ENCODE results near the gene APPL2. TPM values are rescaled to one million over a fixed set of nuclear protein-coding genes. Genes with fewer than 3 reads are reported as not detected.

Gene APPL2
- total RNA-seq, 2 experiments from 2014 or later = 21.4 to 21.5 TPM

- intact Hi-C loops (cut with micrococcal nuclease) = no loop called here
- Mint-ChIP-seq H3K4me1 (ENCODE audit: low read depth) (peaks cover 3% of the 10 kb centered on the region), H3K36me3 (peaks cover 36% of the 10 kb centered on the region), H3K4me3 (no peak overlapping the region), H3K27me3 (no peaks in the 10 kb centered on the region), H3K27ac (no peak overlapping the region), H3K9me3 (no peaks in the 10 kb centered on the region)
- ChIA-PET POLR2A (no interaction called here), CTCF (no interaction called here)
- DNase-seq = no peak
These were observed 16.5 kb downstream of the APPL2 start for GRCh38 chr12:105219261-105220028.

GRCh38 chr12:105218434-105218833, 17.5 kb downstream of the APPL2 start:
- no peaks in the 10 kb centered on the region for H3K27me3 Mint-ChIP-seq
- H3K9me3 Mint-ChIP-seq = no peaks in the 10 kb centered on the region
- no peak overlapping the region for H3K27ac Mint-ChIP-seq
- intact Hi-C loops (cut with micrococcal nuclease) = no loop called here
- POLR2A ChIA-PET = interaction anchor here (0.7 kb wide), 1 partner anchor 17 kb away, joined by 3 read pairs; the partner anchor contains the start of gene APPL2
- peaks cover 38% of the 10 kb centered on the region for H3K36me3 Mint-ChIP-seq
- no peaks in the 10 kb centered on the region for H3K4me1 Mint-ChIP-seq (ENCODE audit: low read depth)
- CTCF ChIA-PET = interaction anchor here (0.6 kb wide), 1 partner anchor 173 kb away, joined by 3 read pairs; no protein-coding TSS in a partner anchor
- DNase-seq = no peak
- H3K4me3 Mint-ChIP-seq = no peak overlapping the region

DNA sequence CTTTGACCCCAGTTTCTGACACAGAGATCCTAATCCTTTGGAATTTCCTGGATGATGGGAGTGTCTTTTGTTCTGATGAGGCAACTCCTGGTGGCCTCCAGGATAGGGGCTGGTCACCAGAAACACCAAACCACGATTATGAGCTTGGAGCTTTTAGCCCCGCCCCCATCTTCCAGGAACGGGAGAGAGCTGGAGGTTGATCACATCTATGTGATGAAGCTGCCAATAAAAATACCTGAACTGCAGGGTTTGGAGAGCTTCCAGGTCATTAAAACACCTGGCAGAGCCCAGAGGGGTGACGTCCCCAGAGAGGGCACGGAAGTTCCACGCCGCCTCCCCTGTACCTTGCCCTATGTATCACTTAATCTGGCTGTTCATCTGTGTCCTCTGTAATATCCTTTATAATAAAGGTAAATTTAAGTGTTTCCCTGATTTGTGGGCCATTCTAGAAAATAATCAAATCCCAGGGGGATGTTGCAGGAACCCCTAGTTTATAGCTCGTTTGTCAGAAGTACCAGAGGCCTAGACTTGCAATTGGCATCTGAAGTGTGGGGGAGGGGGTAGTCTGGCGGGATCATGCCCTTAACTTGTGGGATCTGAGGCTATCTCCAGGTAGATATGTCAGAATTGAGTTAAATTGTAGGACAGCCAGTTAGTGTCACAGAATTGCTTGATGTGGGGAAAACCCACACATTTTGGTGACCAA, 21.2 kb downstream of the APPL2 start:
- Mint-ChIP-seq H3K4me1 (ENCODE audit: low read depth) (no peaks in the 10 kb centered on the region), H3K9me3 (no peaks in the 10 kb centered on the region), H3K36me3 (peaks cover 29% of the 10 kb centered on the region), H3K27ac (no peak overlapping the region), H3K4me3 (no peak overlapping the region), H3K27me3 (no peaks in the 10 kb centered on the region)
- no peak for DNase-seq
- ChIA-PET CTCF (no interaction called here), POLR2A (no interaction called here)
- intact Hi-C loops (cut with micrococcal nuclease) = no loop called here

GRCh38 chr12:105214148-105214547, 21.8 kb downstream of the APPL2 start:
- H3K9me3 Mint-ChIP-seq = no peaks in the 10 kb centered on the region
- no peaks in the 10 kb centered on the region for H3K27me3 Mint-ChIP-seq
- peaks cover 31% of the 10 kb centered on the region for H3K36me3 Mint-ChIP-seq
- no peak overlapping the region for H3K4me3 Mint-ChIP-seq
- POLR2A ChIA-PET = no interaction called here
- CTCF ChIA-PET = no interaction called here
- DNase-seq = no peak
- intact Hi-C loops (cut with micrococcal nuclease) = no loop called here
- no peaks in the 10 kb centered on the region for H3K4me1 Mint-ChIP-seq (ENCODE audit: low read depth)
- no peak overlapping the region for H3K27ac Mint-ChIP-seq

GRCh38 chr12:105212438-105212837, 23.5 kb downstream of the APPL2 start:
- DNase-seq = no peak
- Mint-ChIP-seq H3K27me3 (no peaks in the 10 kb centered on the region), H3K4me3 (no peak overlapping the region), H3K27ac (no peak overlapping the region), H3K9me3 (no peaks in the 10 kb centered on the region), H3K4me1 (ENCODE audit: low read depth) (no peaks in the 10 kb centered on the region), H3K36me3 (peaks cover 31% of the 10 kb centered on the region)
- CTCF ChIA-PET = no interaction called here
- POLR2A ChIA-PET = no interaction called here
- intact Hi-C loops (cut with micrococcal nuclease) = no loop called here

DNA sequence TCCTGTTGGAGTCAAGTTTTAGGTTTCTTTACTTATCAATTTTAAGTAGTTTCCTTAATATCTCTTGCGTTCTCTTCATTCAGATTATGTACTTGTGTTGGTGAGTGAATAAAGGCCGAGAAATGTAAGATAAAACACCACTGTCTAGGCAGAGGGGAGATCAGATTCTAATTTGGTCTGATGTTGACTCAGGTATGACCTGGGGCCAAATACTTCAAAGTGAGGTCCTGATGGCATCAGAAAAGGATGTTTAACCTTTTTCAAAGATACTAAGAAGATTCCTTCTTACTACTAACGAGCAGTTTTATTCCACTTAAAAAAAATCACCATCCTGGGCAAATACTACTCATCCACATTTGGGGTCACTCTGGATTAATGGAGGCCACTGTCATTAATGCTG, 26.9 kb downstream of the APPL2 start:
- ChIA-PET CTCF (no interaction called here), POLR2A (no interaction called here)
- peaks cover 15% of the 10 kb centered on the region for H3K4me1 Mint-ChIP-seq (ENCODE audit: low read depth)
- H3K9me3 Mint-ChIP-seq = no peaks in the 10 kb centered on the region
- intact Hi-C loops (cut with micrococcal nuclease) = no loop called here
- no peak for DNase-seq
- peaks cover 22% of the 10 kb centered on the region for H3K36me3 Mint-ChIP-seq
- no peak overlapping the region for H3K4me3 Mint-ChIP-seq
- H3K27me3 Mint-ChIP-seq = no peaks in the 10 kb centered on the region
- H3K27ac Mint-ChIP-seq = no peak overlapping the region

DNA sequence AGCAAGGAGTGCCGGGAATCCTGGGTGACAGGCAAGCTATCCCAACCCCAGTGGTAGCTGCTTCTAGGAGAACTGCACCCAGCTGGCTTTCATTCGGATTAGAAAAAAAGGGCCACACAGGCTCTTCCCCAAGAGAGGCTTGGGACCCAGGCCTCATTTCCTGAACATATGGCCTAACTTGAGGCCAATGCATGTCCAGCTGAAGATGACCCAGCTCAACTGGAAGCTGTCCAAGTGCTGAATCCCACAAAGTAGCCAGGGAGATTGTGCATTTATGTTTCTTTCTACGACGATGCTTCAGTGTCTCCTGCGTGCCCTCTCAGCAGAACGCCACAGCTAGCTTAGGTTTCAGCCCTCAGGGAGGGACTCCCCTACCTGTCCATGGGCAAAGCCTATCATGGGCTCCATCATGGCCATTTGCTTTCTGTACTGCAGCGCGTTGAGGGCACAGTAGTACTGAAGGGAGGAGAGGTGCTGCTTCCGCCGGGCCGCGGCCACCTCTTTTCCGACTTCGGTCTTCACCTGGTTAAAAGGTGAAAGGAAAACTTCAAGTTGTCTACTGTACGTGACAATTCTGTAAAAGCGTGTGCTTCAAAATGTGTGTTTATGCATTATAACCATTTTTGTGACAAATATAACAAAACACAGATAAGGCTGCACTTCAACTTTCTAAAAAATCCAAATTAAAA, 29.1 kb downstream of the APPL2 start:
- Mint-ChIP-seq H3K36me3 (peaks cover 24% of the 10 kb centered on the region), H3K4me1 (ENCODE audit: low read depth) (peaks cover 21% of the 10 kb centered on the region), H3K9me3 (no peaks in the 10 kb centered on the region), H3K27me3 (no peaks in the 10 kb centered on the region), H3K4me3 (no peak overlapping the region), H3K27ac (no peak overlapping the region)
- ChIA-PET POLR2A (no interaction called here), CTCF (interaction anchor here (1.2 kb wide), 1 partner anchor 1096 kb away, joined by 3 read pairs; no protein-coding TSS in a partner anchor)
- no peak for DNase-seq
- intact Hi-C loops (cut with micrococcal nuclease) = no loop called here

- Mint-ChIP-seq H3K27ac (peak overlapping the region; percentile 81), H3K9me3 (no peaks in the 10 kb centered on the region), H3K27me3 (no peaks in the 10 kb centered on the region), H3K36me3 (peaks cover 20% of the 10 kb centered on the region), H3K4me1 (ENCODE audit: low read depth) (peaks cover 21% of the 10 kb centered on the region), H3K4me3 (no peak overlapping the region)
- intact Hi-C loops (cut with micrococcal nuclease) = loop anchor here (2.0 kb wide), 1 partner anchor 23 kb away; no protein-coding TSS in a partner anchor
- ChIA-PET CTCF (interaction anchor here (0.9 to 1.0 kb wide), 2 partner anchors 15 to 178 kb away, joined by 3 to 4 read pairs; no protein-coding TSS in a partner anchor), POLR2A (no interaction called here)
- no peak for DNase-seq
These were observed 30.5 kb downstream of the APPL2 start for GRCh38 chr12:105205322-105206048.

DNA sequence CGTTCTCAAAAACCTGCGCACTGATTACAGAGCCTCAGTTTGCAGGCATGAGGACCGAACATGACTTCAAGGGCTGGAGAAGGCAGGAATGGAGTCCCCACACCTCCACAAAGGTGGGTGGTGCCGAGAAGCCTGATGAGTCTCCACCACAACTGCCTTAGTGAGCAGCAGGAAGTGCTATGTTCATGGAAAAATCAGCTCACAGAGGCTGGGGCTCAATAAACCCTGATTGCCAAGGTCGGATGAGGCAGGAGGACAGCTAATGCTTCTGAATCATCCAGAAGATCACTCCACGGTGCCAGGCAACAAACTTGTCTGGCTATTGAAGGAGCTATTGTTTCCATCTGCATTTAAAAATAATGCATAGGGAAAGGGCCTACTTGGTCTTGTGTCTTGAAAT, 31.1 kb downstream of the APPL2 start:
- peaks cover 21% of the 10 kb centered on the region for H3K4me1 Mint-ChIP-seq (ENCODE audit: low read depth)
- POLR2A ChIA-PET = no interaction called here
- peaks cover 20% of the 10 kb centered on the region for H3K36me3 Mint-ChIP-seq
- H3K9me3 Mint-ChIP-seq = no peaks in the 10 kb centered on the region
- no peak overlapping the region for H3K4me3 Mint-ChIP-seq
- H3K27ac Mint-ChIP-seq = peak overlapping the region; percentile 81
- no peaks in the 10 kb centered on the region for H3K27me3 Mint-ChIP-seq
- intact Hi-C loops (cut with micrococcal nuclease) = loop anchor here (2.0 kb wide), 1 partner anchor 24 kb away; no protein-coding TSS in a partner anchor
- peak; percentile 73 for DNase-seq
- CTCF ChIA-PET = interaction anchor here (0.9 to 1.0 kb wide), 2 partner anchors 15 to 178 kb away, joined by 3 to 4 read pairs; no protein-coding TSS in a partner anchor

GRCh38 chr12:105204127-105204526, 31.8 kb downstream of the APPL2 start:
- Mint-ChIP-seq H3K4me1 (ENCODE audit: low read depth) (peaks cover 21% of the 10 kb centered on the region), H3K9me3 (no peaks in the 10 kb centered on the region), H3K4me3 (no peak overlapping the region), H3K27ac (no peak overlapping the region), H3K27me3 (no peaks in the 10 kb centered on the region), H3K36me3 (peaks cover 18% of the 10 kb centered on the region)
- DNase-seq = no peak
- ChIA-PET CTCF (no interaction called here), POLR2A (no interaction called here)
- intact Hi-C loops (cut with micrococcal nuclease) = loop anchor here (2.0 kb wide), 1 partner anchor 25 kb away; no protein-coding TSS in a partner anchor

GRCh38 chr12:105202202-105202601, 33.8 kb downstream of the APPL2 start:
- no peak overlapping the region for H3K27ac Mint-ChIP-seq
- no peaks in the 10 kb centered on the region for H3K27me3 Mint-ChIP-seq
- DNase-seq = no peak
- ChIA-PET CTCF (no interaction called here), POLR2A (no interaction called here)
- intact Hi-C loops (cut with micrococcal nuclease) = no loop called here
- peaks cover 21% of the 10 kb centered on the region for H3K4me1 Mint-ChIP-seq (ENCODE audit: low read depth)
- H3K9me3 Mint-ChIP-seq = no peaks in the 10 kb centered on the region
- H3K4me3 Mint-ChIP-seq = no peak overlapping the region
- peaks cover 19% of the 10 kb centered on the region for H3K36me3 Mint-ChIP-seq

DNA sequence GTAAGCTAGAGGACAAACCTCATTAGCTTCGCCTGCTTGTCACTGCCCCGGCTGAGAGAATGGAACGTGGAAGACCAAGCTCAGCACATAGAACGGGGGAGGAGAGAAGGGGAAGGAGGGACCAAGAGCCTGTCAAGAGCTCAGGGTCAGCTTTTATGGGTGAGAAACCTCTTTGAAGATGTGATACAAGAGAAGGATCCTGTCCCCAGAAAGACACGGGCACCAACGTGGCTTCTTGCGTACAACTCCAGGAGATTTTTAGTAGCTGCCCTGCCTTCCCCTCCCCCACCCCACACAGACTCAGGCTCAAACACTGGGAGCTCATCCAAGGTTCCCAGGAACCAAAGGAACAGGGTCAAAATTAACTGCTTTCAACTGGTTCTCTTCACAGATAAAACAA, 34.7 kb downstream of the APPL2 start:
- DNase-seq = no peak
- H3K4me1 Mint-ChIP-seq (ENCODE audit: low read depth) = peaks cover 21% of the 10 kb centered on the region
- POLR2A ChIA-PET = no interaction called here
- no peak overlapping the region for H3K4me3 Mint-ChIP-seq
- CTCF ChIA-PET = no interaction called here
- peak overlapping the region; percentile 18 for H3K27ac Mint-ChIP-seq
- H3K36me3 Mint-ChIP-seq = peaks cover 18% of the 10 kb centered on the region
- H3K27me3 Mint-ChIP-seq = no peaks in the 10 kb centered on the region
- intact Hi-C loops (cut with micrococcal nuclease) = no loop called here
- H3K9me3 Mint-ChIP-seq = no peaks in the 10 kb centered on the region

Measured in activated CD4-positive, alpha-beta memory T cell treated with anti-CD3 and anti-CD28 coated beads for 36 hours (primary cell).